Aorta (tissue), 5 donors: Measurements from ENCODE around the gene DEUP1. TPM values are rescaled to one million over a fixed set of nuclear protein-coding genes. Genes with fewer than 3 reads are reported as not detected.

Source experiments
- ATAC-seq: fragments of 200-7000 bp; cut with Tn5 transposase; one replicate; pipeline ENCODE4 v1.9.1; 2022; ENCODE audit warnings: moderate library complexity; ENCODE audit not compliant: low FRiP score
- DNase-seq, 2 donors: peaks; one replicate each; pipeline ENCODE4 v3.0.0-alpha.2; 2020
- H3K27ac ChIP-seq, 2 donors: one replicate each; pipeline ENCODE4 v1.5.1; 2013; ENCODE audit warnings: low read length in 2 of 2, mild to moderate bottlenecking in 2 of 2, moderate library complexity in 2 of 2, control low read depth in 1 of 2, inconsistent platforms in 1 of 2, low read depth in 1 of 2
- H3K27me3 ChIP-seq, 2 donors: one replicate each; pipeline ENCODE4 v1.6.1; 2013; ENCODE audit warnings: control low read depth in 1 of 2, low read length in 1 of 2, mild to moderate bottlenecking in 1 of 2, moderate library complexity in 1 of 2; ENCODE audit not compliant: insufficient read depth in 2 of 2, control insufficient read depth in 1 of 2
- H3K36me3 ChIP-seq, 2 donors: one replicate each; pipeline ENCODE4 v1.6.1; 2013; ENCODE audit warnings: control low read depth in 1 of 2, low read length in 1 of 2, mild to moderate bottlenecking in 1 of 2; ENCODE audit not compliant: insufficient read depth in 2 of 2, control insufficient read depth in 1 of 2
- H3K4me1 ChIP-seq, 2 donors: one replicate each; pipeline ENCODE4 v1.6.1; 2013; ENCODE audit warnings: low read length in 2 of 2, control low read depth in 1 of 2, mild to moderate bottlenecking in 1 of 2, moderate library complexity in 1 of 2; ENCODE audit not compliant: insufficient read depth in 2 of 2, control insufficient read depth in 1 of 2
- H3K4me3 ChIP-seq, 2 donors: one replicate each; pipeline ENCODE4 v1.5.1; 2013; ENCODE audit warnings: low read length in 2 of 2, control low read depth in 1 of 2, mild to moderate bottlenecking in 1 of 2
- H3K9me3 ChIP-seq: one replicate; pipeline ENCODE4 v1.6.1; 2013; ENCODE audit warnings: mild to moderate bottlenecking, low read length; ENCODE audit not compliant: control insufficient read depth
- WGBS, 2 donors: extraction: QIAGEN DNeasy Blood & Tissue Kit; methylation state at CpG; one replicate each; pipeline ENCODE4 v1.1.7; 2013; 5-methylcytosine and 5-hydroxymethylcytosine counted together
- intact Hi-C, 2 donors: fragments of 100-400 bp; cut with DNase I; formaldehyde crosslinking; loops; one replicate each; pipeline versions ENCODE4 v1.14.2 to v1.15.0; 2022
- polyA plus RNA-seq, 2 donors: library from polyadenylated mRNA; stranded (reverse); fragments of 200-250 nt; gene quantifications; one replicate each; pipeline ENCODE4 v1.2.3, GENCODE V29; 2013
- total RNA-seq, 2 donors: library from RNA; stranded (reverse); fragmentation: NEBNext Ultra II Directional; extraction: Animal tissue kit (Norgen Biotek cat#: 25700); gene quantifications; one replicate each; pipeline ENCODE4 v1.2.1, GENCODE V29; 2021
- donor health status: healthy with polysubstance abuse.
- donor health status: Bipolar disorder and iron deficiency.
- donor health status: DM: no; HTN: no; CAD: no.
- donor health status: DM: no; HTN: no; CAD: no.
- donor health status: DM: yes; HTN: yes; CAD: no.

DEUP1 gene
- total and polyA plus RNA-seq, 4 donors: not detected

- no peak overlapping the region for H3K27ac ChIP-seq
- H3K4me1 ChIP-seq: no peaks in the 10 kb centered on the region
- no peak for ATAC-seq
- no peak overlapping the region for H3K4me3 ChIP-seq
- DNase-seq: no peak
- intact Hi-C loops: no loop called here
- no peaks in the 10 kb centered on the region for H3K27me3 ChIP-seq
- H3K9me3 ChIP-seq: peaks cover 1% of the 10 kb centered on the region
- peaks cover 0 to 5% of the 10 kb centered on the region in 2 donors for H3K36me3 ChIP-seq
- WGBS, 2 donors: 69 to 72% methylated on average over 3 of the region's 3 CpGs
These were observed 146.3 kb downstream of the DEUP1 start for GRCh38 chr11:93476796-93477195.

DNA sequence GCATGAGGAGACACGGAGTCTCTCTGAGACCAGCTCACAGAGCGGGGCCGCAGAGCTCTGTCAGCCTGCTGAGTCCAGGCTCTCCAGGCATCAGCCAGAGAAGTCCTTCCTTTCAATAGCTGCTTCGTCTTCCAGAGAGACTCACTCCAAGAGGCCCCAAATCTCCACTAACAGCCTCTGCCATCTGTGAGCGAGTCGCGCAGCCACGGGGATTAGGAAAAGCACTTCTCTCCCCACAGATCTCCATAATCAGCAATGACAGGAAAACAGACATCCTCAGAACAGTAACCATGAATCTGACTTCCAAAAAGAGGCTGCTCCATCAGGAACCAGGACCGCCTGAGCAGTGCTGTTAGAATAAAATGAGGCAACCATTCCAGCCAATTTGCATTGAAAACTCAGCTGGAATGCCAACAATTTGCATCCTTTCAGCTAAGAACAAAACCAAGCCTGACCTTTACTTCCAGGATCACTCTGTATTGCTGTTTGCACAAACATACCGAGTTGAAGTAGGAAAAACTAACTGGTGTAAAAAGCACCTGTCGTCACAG lies 147.2 kb downstream of the DEUP1 start:
- Histone ChIP-seq H3K27me3 (no peaks in the 10 kb centered on the region), H3K36me3 (peaks cover 0 to 5% of the 10 kb centered on the region in 2 donors), H3K4me1 (no peaks in the 10 kb centered on the region), H3K9me3 (peaks cover 1% of the 10 kb centered on the region), H3K27ac (no peak overlapping the region), H3K4me3 (no peak overlapping the region)
- intact Hi-C loops: no loop called here
- no peak for ATAC-seq
- 83 to 88% methylated on average over 11 of the region's 11 CpGs for WGBS, 2 donors
- no peak for DNase-seq

DNA sequence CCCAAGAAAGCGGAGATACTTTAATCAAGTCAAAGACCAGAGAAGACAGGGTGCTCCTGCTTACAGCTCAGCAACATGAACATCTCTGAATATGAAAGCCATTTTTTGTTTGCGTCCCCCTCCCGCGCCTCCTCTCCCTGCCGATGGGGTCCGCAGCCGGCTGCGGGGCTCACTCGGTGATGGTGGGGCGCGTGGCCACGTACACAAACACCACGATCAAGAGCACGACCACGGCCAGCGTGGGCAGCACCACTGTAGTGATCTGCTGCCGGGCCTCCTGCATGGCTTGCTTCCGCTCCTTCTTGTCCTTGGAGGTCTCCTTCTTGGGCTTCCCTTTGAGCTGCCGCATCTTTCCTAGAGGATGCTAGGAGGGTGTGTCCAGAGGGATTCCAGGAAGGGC lies 148.3 kb downstream of the DEUP1 start:
- no peak for ATAC-seq
- Histone ChIP-seq H3K27ac (no peak overlapping the region), H3K36me3 (peaks cover 0 to 5% of the 10 kb centered on the region in 2 donors), H3K9me3 (peaks cover 1% of the 10 kb centered on the region), H3K27me3 (no peaks in the 10 kb centered on the region), H3K4me3 (no peak overlapping the region), H3K4me1 (no peaks in the 10 kb centered on the region)
- intact Hi-C loops: no loop called here
- no peak for DNase-seq
- WGBS, 2 donors: 93 to 94% methylated on average over 19 of the region's 19 CpGs

GRCh38 chr11:93480256-93480655 lies 149.7 kb downstream of the DEUP1 start:
- intact Hi-C loops: no loop called here

GRCh38 chr11:93480756-93481155 lies 150.2 kb downstream of the DEUP1 start:
- intact Hi-C loops: no loop called here
- Histone ChIP-seq H3K27ac (no peak overlapping the region), H3K9me3 (peaks cover under 1% of the 10 kb centered on the region), H3K36me3 (peaks cover 0 to 5% of the 10 kb centered on the region in 2 donors), H3K4me1 (no peaks in the 10 kb centered on the region), H3K4me3 (no peak overlapping the region), H3K27me3 (no peaks in the 10 kb centered on the region)
- DNase-seq: no peak
- no peak for ATAC-seq
- WGBS, 2 donors: 96 to 100% methylated on average over 1 of the region's 1 CpG

More at GRCh38 chr11:93480256-93480655, 149.7 kb downstream of the DEUP1 start:
- ATAC-seq: no peak
- no peaks in the 10 kb centered on the region for H3K4me1 ChIP-seq
- 93 to 96% methylated on average over 6 of the region's 6 CpGs for WGBS, 2 donors
- H3K9me3 ChIP-seq: peaks cover 1% of the 10 kb centered on the region
- H3K4me3 ChIP-seq: no peak overlapping the region
- no peak for DNase-seq
- peaks cover 0 to 5% of the 10 kb centered on the region in 2 donors for H3K36me3 ChIP-seq
- H3K27me3 ChIP-seq: no peaks in the 10 kb centered on the region
- H3K27ac ChIP-seq: no peak overlapping the region

- H3K4me1 ChIP-seq: no peaks in the 10 kb centered on the region
- no peak overlapping the region for H3K4me3 ChIP-seq
- peaks cover 0 to 5% of the 10 kb centered on the region in 2 donors for H3K36me3 ChIP-seq
- ATAC-seq: no peak
- H3K27me3 ChIP-seq: no peaks in the 10 kb centered on the region
- H3K9me3 ChIP-seq: no peaks in the 10 kb centered on the region
- no peak for DNase-seq
- intact Hi-C loops: no loop called here
- no peak overlapping the region for H3K27ac ChIP-seq
- 93 to 96% methylated on average over 16 of the region's 16 CpGs for WGBS, 2 donors
These were observed 150.7 kb downstream of the DEUP1 start for GRCh38 chr11:93481279-93481678.

DNA sequence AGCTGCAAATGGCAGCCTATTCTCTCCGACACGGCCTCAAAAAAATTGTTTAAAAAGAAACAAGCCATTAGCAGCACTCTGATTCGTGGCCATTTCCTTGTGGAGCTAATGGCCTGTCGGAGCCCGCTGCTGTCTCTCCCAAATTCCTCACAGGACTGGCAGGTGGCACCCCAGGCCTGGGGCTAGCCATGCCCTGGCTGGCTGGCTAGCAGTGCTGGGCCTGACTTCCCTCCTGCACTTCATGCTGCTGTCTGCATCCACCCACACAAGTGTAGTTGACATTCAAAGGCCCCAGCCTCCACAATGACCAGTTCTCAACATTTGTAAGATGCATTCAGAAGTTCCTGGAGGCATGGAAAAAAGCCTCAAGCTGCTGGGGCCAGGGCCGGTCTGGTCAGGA lies 151.2 kb downstream of the DEUP1 start:
- no peaks in the 10 kb centered on the region for H3K9me3 ChIP-seq
- intact Hi-C loops: no loop called here
- ATAC-seq (no peak), DNase-seq (no peak)
- no peaks in the 10 kb centered on the region for H3K27me3 ChIP-seq
- H3K4me3 ChIP-seq: no peak overlapping the region
- no peaks in the 10 kb centered on the region for H3K4me1 ChIP-seq
- peaks cover 0 to 4% of the 10 kb centered on the region in 2 donors for H3K36me3 ChIP-seq
- 90 to 92% methylated on average over 6 of the region's 6 CpGs for WGBS, 2 donors
- H3K27ac ChIP-seq: no peak overlapping the region

DNA sequence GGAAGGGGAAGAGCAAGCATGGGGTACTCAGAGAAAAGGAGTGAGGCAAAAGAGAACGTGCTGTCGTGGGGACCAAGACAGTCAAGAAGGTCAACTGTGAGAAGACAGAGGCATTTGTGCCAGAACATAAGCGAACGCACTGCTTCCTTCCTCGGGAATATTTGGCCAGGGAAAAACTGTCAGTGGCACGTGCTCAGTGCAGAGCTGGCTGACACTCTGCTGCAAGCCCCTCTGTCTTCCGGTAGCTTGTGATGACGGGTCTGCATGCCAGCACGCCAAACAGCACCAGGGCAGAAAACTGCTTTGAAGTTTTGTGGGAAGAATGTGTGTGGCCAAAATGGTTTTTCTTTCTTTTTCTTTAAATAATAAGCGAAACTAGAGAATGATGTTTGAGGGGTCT lies 152.0 kb downstream of the DEUP1 start:
- WGBS, 2 donors: 66 to 76% methylated on average over 10 of the region's 10 CpGs
- Histone ChIP-seq H3K4me3 (no peak overlapping the region), H3K36me3 (peaks cover 0 to 2% of the 10 kb centered on the region in 2 donors), H3K4me1 (no peaks in the 10 kb centered on the region), H3K27me3 (no peaks in the 10 kb centered on the region), H3K27ac (no peak overlapping the region), H3K9me3 (no peaks in the 10 kb centered on the region)
- intact Hi-C loops: no loop called here
- no peak for DNase-seq
- ATAC-seq: no peak

GRCh38 chr11:93484716-93485115 lies 154.2 kb downstream of the DEUP1 start:
- DNase-seq (no peak), ATAC-seq (no peak)
- intact Hi-C loops: no loop called here
- Histone ChIP-seq H3K27me3 (no peaks in the 10 kb centered on the region), H3K9me3 (no peaks in the 10 kb centered on the region), H3K4me3 (no peak overlapping the region), H3K27ac (no peak overlapping the region), H3K4me1 (no peaks in the 10 kb centered on the region), H3K36me3 (no peaks in the 10 kb centered on the region)
- WGBS, 2 donors: 34 to 37% methylated on average over 3 of the region's 3 CpGs
